Neural progenitor cell (in vitro differentiated cells): Measurements from ENCODE around the gene COQ2. TPM values are rescaled to one million over a fixed set of nuclear protein-coding genes. Genes with fewer than 3 reads are reported as not detected.

Experiments used
- DNase-seq: peaks from one replicate; pipeline ENCODE4 v3.0.0-alpha.2; 2016; ENCODE audit warnings: low spot score
- H2AFZ ChIP-seq: fragments of 200-600 bp; sonication (generic); replicated peaks from 2 replicates; pipeline ENCODE4 v1.6.1; 2016; ENCODE audit warnings: antibody characterized with exemption
- H3F3A ChIP-seq: fragments of 200-600 bp; sonication (generic); 2 replicates; pipeline ENCODE4 v1.6.1; 2016; ENCODE audit warnings: antibody characterized with exemption, low read depth
- H3K27ac ChIP-seq: fragments of 200-600 bp; sonication (generic); 2 replicates; pipeline ENCODE4 v1.5.1; 2016; ENCODE audit warnings: mild to moderate bottlenecking
- H3K27me3 ChIP-seq: fragments of 200-600 bp; sonication (generic); 2 replicates; pipeline ENCODE4 v1.6.1; 2016; ENCODE audit warnings: mild to moderate bottlenecking, moderate library complexity
- H3K36me3 ChIP-seq: fragments of 200-600 bp; sonication (generic); 2 replicates; pipeline ENCODE4 v1.5.1; 2016
- H3K4me1 ChIP-seq: fragments of 200-600 bp; sonication (generic); 2 replicates; pipeline ENCODE4 v1.6.1; 2016; ENCODE audit warnings: mixed run types
- H3K4me2 ChIP-seq: fragments of 200-600 bp; sonication (generic); 2 replicates; pipeline ENCODE4 v1.6.1; 2016
- H3K4me3 ChIP-seq: fragments of 200-600 bp; sonication (generic); 2 replicates; pipeline ENCODE4 v1.5.1; 2016
- H3K79me2 ChIP-seq: fragments of 200-600 bp; sonication (generic); 2 replicates; pipeline ENCODE4 v1.6.1; 2016; ENCODE audit warnings: low read depth
- H3K9ac ChIP-seq: fragments of 200-600 bp; sonication (generic); 2 replicates; pipeline ENCODE4 v1.6.1; 2016
- H3K9me3 ChIP-seq: fragments of 200-600 bp; sonication (generic); 2 replicates; pipeline ENCODE4 v1.5.1; 2016; ENCODE audit warnings: low read depth
- H4K20me1 ChIP-seq: fragments of 200-600 bp; sonication (generic); 2 replicates; pipeline ENCODE4 v1.6.1; 2016; ENCODE audit warnings: low read depth
- H3K27ac Mint-ChIP-seq: 3 replicates; pipeline ENCODE4 v1.8.0; 2021; ENCODE audit warnings: mixed read lengths
- H3K27me3 Mint-ChIP-seq: 2 replicates; pipeline ENCODE4 v1.8.0; 2022; ENCODE audit warnings: low read depth, mild to moderate bottlenecking, inconsistent platforms, moderate library complexity, mixed read lengths; ENCODE audit not compliant: insufficient read depth
- H3K36me3 Mint-ChIP-seq: 3 replicates; pipeline ENCODE4 v1.8.0; 2021; ENCODE audit warnings: mixed read lengths
- H3K4me1 Mint-ChIP-seq: 3 replicates; pipeline ENCODE4 v1.8.0; 2021; ENCODE audit warnings: mixed read lengths
- H3K4me3 Mint-ChIP-seq: 3 replicates; pipeline ENCODE4 v1.8.0; 2021; ENCODE audit warnings: mild to moderate bottlenecking, moderate library complexity, mixed read lengths
- H3K9me3 Mint-ChIP-seq: 3 replicates; pipeline ENCODE4 v1.8.0; 2020; ENCODE audit warnings: mixed read lengths
- EZH2 ChIP-seq: fragments of 200-600 bp; sonication (generic); IDR thresholded peaks from 2 replicates; pipeline ENCODE4 v1.6.1; 2017; ENCODE audit warnings: antibody characterized with exemption, mild to moderate bottlenecking, moderate library complexity
- EZH2phosphoT487 ChIP-seq: fragments of 200-600 bp; sonication (generic); IDR thresholded peaks from 2 replicates; pipeline ENCODE4 v1.6.1; 2017; ENCODE audit warnings: antibody characterized with exemption
- total RNA-seq: library from RNA; depleted of rRNA; stranded (reverse); fragments of >200 nt; gene quantifications from 2 replicates; pipeline ENCODE4 v1.2.3, GENCODE V29; 2015; ENCODE audit warnings: low replicate concordance
- TF ChIP-seq, protein P1 (sequence below): fragments of 200-600 bp; sonication (generic); IDR thresholded peaks from 2 replicates; pipeline ENCODE4 v1.5.1; 2017; ENCODE audit warnings: antibody characterized with exemption, mild to moderate bottlenecking

Gene COQ2
- total RNA-seq, 1 donor from 2014 or later, result 32.7 TPM

DNA sequence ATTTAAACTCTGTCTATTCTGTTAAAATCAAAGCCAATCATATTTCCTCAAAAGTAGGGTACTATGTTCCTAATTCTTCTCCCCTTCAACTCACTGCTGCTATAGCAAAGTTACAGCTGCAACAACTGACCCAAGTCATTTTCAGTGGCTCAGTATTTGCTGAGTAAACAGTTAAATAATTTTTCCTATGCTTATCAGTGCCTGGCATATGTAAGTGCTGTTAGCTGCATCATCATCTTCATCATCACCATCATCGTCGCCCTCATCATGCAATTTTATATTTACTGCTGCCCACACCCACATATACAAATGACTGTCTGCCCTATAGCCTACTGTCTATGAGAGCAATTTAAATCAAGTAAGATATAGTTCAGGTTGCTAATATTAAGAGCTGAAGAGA is 21.9 kb downstream of the COQ2 start:
- Mint-ChIP-seq H3K4me1 (peaks cover 5% of the 10 kb centered on the region), H3K27me3 (no peaks in the 10 kb centered on the region), H3K9me3 (no peaks in the 10 kb centered on the region), H3K27ac (no peak overlapping the region), H3K4me3 (no peak overlapping the region), H3K36me3 (peaks cover 3% of the 10 kb centered on the region)
- Histone ChIP-seq H3F3A (no peaks in the 10 kb centered on the region), H3K9ac (no peak overlapping the region), H4K20me1 (no peaks in the 10 kb centered on the region), H3K36me3 (peaks cover 5% of the 10 kb centered on the region), H3K79me2 (no peaks in the 10 kb centered on the region), H3K4me2 (no peak overlapping the region), H2AFZ (no peak overlapping the region), H3K4me1 (no peaks in the 10 kb centered on the region), H3K27me3 (no peaks in the 10 kb centered on the region), H3K9me3 (no peaks in the 10 kb centered on the region), H3K4me3 (no peak overlapping the region), H3K27ac (no peak overlapping the region)
- DNase-seq, result no peak
- TF ChIP-seq, protein P1, sequence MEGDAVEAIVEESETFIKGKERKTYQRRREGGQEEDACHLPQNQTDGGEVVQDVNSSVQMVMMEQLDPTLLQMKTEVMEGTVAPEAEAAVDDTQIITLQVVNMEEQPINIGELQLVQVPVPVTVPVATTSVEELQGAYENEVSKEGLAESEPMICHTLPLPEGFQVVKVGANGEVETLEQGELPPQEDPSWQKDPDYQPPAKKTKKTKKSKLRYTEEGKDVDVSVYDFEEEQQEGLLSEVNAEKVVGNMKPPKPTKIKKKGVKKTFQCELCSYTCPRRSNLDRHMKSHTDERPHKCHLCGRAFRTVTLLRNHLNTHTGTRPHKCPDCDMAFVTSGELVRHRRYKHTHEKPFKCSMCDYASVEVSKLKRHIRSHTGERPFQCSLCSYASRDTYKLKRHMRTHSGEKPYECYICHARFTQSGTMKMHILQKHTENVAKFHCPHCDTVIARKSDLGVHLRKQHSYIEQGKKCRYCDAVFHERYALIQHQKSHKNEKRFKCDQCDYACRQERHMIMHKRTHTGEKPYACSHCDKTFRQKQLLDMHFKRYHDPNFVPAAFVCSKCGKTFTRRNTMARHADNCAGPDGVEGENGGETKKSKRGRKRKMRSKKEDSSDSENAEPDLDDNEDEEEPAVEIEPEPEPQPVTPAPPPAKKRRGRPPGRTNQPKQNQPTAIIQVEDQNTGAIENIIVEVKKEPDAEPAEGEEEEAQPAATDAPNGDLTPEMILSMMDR, result no peak
- no peak for TF ChIP-seq EZH2phosphoT487
- TF ChIP-seq EZH2, result no peak

DNA sequence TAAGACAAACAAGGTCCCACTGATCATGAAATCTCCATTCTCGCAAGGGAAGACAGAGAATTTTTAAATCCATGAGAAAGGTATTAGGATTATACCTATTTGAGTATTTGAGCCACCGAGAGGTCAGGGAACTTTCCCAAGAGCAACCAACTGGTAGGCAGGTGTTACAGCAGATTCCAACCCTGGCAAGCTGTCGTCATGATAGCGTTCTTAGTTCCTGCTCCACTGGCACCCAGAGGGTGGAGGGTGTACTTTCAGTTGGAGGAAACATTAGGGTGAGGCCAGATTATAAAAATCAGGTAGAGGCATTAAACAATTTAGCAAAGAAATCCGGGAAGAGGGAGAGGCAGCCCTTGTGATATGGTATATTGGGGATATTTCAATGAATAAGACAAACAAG is 23.3 kb downstream of the COQ2 start:
- TF ChIP-seq, protein P1, result no peak
- TF ChIP-seq EZH2, result no peak
- no peak for TF ChIP-seq EZH2phosphoT487
- DNase-seq, result no peak
- no peaks in the 10 kb centered on the region for H3K4me1 ChIP-seq
- H3K9me3 Mint-ChIP-seq, result no peaks in the 10 kb centered on the region
- H3K9ac ChIP-seq, result no peak overlapping the region
- no peak overlapping the region for H3K27ac Mint-ChIP-seq
- H2AFZ ChIP-seq, result no peak overlapping the region
- no peaks in the 10 kb centered on the region for H3K27me3 ChIP-seq
- H3K79me2 ChIP-seq, result no peaks in the 10 kb centered on the region
- no peaks in the 10 kb centered on the region for H4K20me1 ChIP-seq
- H3K27me3 Mint-ChIP-seq, result no peaks in the 10 kb centered on the region
- peaks cover 7% of the 10 kb centered on the region for H3K4me1 Mint-ChIP-seq
- peaks cover 5% of the 10 kb centered on the region for H3K36me3 ChIP-seq
- peaks cover 3% of the 10 kb centered on the region for H3K36me3 Mint-ChIP-seq
- no peaks in the 10 kb centered on the region for H3K9me3 ChIP-seq
- H3K4me3 ChIP-seq, result no peak overlapping the region
- no peak overlapping the region for H3K27ac ChIP-seq
- no peak overlapping the region for H3K4me2 ChIP-seq
- no peaks in the 10 kb centered on the region for H3F3A ChIP-seq
- no peak overlapping the region for H3K4me3 Mint-ChIP-seq

DNA sequence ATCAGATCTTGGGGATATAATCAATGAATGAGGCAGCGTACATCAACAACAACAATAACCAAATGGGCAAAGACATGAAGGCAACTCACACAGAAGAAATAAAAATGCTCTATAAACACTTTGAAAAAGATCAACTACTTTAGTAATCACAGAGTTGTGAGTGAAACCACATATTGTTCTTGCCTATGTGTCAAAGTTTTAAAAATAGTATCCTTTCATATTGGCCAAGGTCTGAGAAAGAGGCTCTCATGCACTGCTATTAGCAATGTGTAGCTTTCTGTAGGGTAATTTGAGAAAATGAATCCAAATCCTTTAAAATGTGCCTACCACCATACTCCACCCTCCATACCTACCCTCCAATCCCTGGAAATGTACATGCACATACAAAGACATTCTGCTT is 25.0 kb downstream of the COQ2 start:
- H3K9me3 ChIP-seq, result no peaks in the 10 kb centered on the region
- no peak overlapping the region for H3K4me3 Mint-ChIP-seq
- H3K27ac ChIP-seq, result no peak overlapping the region
- H3K4me1 Mint-ChIP-seq, result peaks cover 7% of the 10 kb centered on the region
- no peak for TF ChIP-seq EZH2phosphoT487
- TF ChIP-seq EZH2, result no peak
- TF ChIP-seq, protein P1, result no peak
- H3K79me2 ChIP-seq, result no peaks in the 10 kb centered on the region
- H3K4me1 ChIP-seq, result no peaks in the 10 kb centered on the region
- no peak for DNase-seq
- no peak overlapping the region for H3K27ac Mint-ChIP-seq
- H3K36me3 Mint-ChIP-seq, result no peaks in the 10 kb centered on the region
- H3K4me3 ChIP-seq, result no peak overlapping the region
- H3K9me3 Mint-ChIP-seq, result no peaks in the 10 kb centered on the region
- no peak overlapping the region for H2AFZ ChIP-seq
- no peaks in the 10 kb centered on the region for H3K27me3 ChIP-seq
- no peaks in the 10 kb centered on the region for H3K27me3 Mint-ChIP-seq
- peaks cover 5% of the 10 kb centered on the region for H3K36me3 ChIP-seq
- no peaks in the 10 kb centered on the region for H4K20me1 ChIP-seq
- no peak overlapping the region for H3K4me2 ChIP-seq
- H3K9ac ChIP-seq, result no peak overlapping the region
- H3F3A ChIP-seq, result no peaks in the 10 kb centered on the region

DNA sequence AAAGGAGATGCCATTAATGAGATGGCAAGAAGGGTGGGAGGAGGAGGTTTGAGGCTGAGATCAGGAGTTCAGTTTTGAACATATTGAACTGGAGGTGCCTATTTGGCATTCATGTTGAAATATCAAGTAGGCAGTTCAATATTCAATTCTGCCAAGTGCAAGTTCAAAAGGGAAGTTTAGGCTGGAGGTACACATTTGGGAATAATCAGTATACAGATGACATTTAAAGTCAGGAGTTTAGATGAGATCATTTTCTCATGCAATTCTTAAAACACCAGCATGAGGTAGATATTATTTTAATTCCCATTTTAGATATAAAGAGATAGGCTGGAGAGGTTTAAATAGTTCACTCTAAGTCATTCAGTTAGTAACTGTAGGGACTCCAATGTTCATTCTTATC is 26.1 kb downstream of the COQ2 start:
- Mint-ChIP-seq H3K4me3 (no peak overlapping the region), H3K36me3 (no peaks in the 10 kb centered on the region), H3K9me3 (no peaks in the 10 kb centered on the region), H3K4me1 (peaks cover 7% of the 10 kb centered on the region), H3K27ac (no peak overlapping the region), H3K27me3 (no peaks in the 10 kb centered on the region)
- H3K27me3 ChIP-seq, result no peaks in the 10 kb centered on the region
- no peak overlapping the region for H3K9ac ChIP-seq
- H3K9me3 ChIP-seq, result no peaks in the 10 kb centered on the region
- no peaks in the 10 kb centered on the region for H3K4me1 ChIP-seq
- no peak overlapping the region for H3K27ac ChIP-seq
- peaks cover under 1% of the 10 kb centered on the region for H3K36me3 ChIP-seq
- H4K20me1 ChIP-seq, result no peaks in the 10 kb centered on the region
- no peak overlapping the region for H3K4me3 ChIP-seq
- no peak overlapping the region for H3K4me2 ChIP-seq
- no peaks in the 10 kb centered on the region for H3K79me2 ChIP-seq
- TF ChIP-seq EZH2phosphoT487, result no peak
- TF ChIP-seq EZH2, result no peak
- TF ChIP-seq, protein P1, result no peak
- no peak overlapping the region for H2AFZ ChIP-seq
- H3F3A ChIP-seq, result no peaks in the 10 kb centered on the region
- no peak for DNase-seq
